LNCaP clone FGC (cell line): ENCODE results near the gene CYP3A7.
"Not testable (repeated sequence)": the region's sequence is repeated elsewhere in the genome, so short reads cannot be mapped to it uniquely, and the experiment has no call there.

ENCODE experiments used
- DNase-seq: peaks from one replicate; pipeline ENCODE4 v3.0.0-alpha.2; 2011; ENCODE audit warnings: low read depth
- H3K4me3 ChIP-seq: 2 replicates; pipeline ENCODE4 v1.5.1; 2011; ENCODE audit warnings: mild to moderate bottlenecking, low read depth, low read length, control low read depth
- TF ChIP-seq, protein P1 (sequence below): IDR thresholded peaks from 2 replicates; pipeline ENCODE4 v1.5.1; 2012; ENCODE audit warnings: mild to moderate bottlenecking; ENCODE audit not compliant: control insufficient read depth, insufficient read depth; ENCODE audit errors: extremely low read depth

Gene CYP3A7

DNA sequence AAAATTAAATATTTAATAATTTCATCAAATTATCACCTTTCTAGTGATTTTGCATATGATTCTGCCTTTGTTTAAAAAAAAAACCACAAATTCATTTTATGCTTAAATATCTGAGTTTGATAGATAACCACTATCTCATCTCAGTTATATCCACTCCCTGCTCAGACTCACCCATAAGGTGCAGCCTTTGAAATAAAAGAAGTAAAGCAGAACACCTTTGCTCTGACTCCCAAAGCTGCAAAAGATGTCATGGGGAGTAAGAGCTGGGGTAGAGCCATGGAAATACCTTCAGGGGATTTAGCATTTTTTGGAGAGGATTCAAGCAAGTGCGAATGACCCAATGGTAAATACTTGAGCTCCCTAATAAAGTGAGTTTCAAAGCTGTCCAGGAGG lies 40.1 kb downstream of the CYP3A7 start:
- no peak for DNase-seq
- TF ChIP-seq, protein P1, sequence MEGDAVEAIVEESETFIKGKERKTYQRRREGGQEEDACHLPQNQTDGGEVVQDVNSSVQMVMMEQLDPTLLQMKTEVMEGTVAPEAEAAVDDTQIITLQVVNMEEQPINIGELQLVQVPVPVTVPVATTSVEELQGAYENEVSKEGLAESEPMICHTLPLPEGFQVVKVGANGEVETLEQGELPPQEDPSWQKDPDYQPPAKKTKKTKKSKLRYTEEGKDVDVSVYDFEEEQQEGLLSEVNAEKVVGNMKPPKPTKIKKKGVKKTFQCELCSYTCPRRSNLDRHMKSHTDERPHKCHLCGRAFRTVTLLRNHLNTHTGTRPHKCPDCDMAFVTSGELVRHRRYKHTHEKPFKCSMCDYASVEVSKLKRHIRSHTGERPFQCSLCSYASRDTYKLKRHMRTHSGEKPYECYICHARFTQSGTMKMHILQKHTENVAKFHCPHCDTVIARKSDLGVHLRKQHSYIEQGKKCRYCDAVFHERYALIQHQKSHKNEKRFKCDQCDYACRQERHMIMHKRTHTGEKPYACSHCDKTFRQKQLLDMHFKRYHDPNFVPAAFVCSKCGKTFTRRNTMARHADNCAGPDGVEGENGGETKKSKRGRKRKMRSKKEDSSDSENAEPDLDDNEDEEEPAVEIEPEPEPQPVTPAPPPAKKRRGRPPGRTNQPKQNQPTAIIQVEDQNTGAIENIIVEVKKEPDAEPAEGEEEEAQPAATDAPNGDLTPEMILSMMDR = no peak
- H3K4me3 ChIP-seq = no peak overlapping the region

DNA sequence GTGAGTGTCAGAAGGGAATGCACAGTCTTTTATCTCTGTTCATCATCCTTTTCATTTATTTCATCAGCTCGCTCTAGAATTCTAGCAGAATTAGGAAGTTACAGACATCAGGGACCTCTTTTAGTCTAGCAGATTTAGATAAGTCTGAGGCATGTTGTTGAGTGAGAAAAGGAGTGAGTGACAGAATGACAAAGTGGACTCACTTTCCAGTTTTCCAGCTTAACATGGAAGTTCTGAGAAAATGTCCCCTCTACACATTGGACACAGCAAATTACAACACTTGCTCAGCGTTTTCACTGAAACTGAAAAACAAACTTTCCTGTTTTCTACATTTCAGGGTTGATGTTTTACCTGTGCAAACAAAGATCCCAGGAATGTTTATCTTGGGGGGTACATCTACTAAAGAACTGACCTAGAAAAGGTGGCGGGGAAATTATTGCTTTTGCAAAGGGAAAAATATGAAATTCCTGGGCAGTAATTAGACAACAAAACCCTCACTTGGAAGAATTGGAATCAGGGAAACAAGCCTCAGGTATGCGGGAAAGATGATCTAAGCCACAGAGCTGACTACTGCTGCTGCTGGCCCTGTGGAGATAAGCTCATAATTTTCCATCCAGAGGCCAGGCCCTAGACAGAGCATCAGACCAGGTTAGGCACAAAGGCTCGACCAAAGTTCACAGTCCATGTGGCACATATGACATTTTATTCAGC lies 40.6 kb downstream of the CYP3A7 start:
- no peak overlapping the region for H3K4me3 ChIP-seq
- DNase-seq = no peak
- TF ChIP-seq, protein P1 = no peak

DNA sequence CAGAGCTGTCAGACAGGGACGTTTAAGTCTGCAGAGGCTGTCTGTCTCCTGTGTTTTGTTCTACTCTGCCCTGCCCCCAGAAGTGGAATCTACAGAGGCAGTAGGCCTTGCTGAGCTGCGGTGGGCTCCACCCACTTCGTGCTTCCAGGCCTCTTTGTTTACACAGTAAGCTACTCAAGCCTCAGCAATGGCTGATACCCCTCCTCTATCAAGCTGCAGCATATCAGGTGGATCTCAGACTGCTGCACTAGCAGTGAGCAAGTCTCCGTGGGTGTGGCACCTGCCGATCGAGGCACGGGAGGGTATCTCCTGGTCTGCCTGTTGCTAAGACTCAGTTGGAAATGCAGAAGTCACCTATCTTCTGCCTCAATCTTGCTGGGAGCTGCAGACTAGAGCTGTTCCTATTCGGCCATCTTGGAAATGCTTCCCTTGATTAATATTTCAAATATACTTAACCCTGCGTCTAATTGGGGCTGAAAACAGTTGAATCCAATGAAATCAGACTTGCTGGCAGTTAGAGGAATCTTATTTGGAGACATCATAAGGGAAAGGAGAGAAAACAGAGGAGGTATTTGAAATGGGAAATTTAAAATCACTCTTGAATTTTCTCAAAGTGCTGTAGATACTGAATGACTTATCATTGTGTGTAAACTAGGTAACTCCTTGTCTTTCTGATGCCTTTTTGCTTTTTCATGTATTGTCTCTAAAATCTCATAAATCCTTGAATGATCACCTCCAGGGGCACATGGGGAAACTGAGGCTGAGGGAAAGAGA lies 41.4 kb downstream of the CYP3A7 start:
- no peak overlapping the region for H3K4me3 ChIP-seq
- DNase-seq = no peak
- TF ChIP-seq, protein P1 = no peak

DNA sequence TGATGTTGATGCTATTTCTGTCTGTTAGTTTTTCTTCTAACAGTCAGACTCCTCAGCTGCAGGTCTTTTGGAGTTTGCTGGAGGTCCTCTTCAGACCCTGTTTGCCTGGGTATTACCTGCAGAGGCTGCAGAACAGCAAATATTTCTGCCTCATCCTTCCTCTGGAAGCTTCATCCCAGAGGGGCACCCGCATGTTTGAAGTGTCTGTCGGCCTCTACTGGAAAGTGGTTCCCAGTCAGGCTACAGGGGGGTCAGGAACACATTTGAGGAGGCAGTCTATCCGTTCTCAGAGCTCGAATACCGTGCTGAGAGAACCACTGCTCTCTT lies 41.9 kb downstream of the CYP3A7 start:
- no peak overlapping the region for H3K4me3 ChIP-seq
- no peak for DNase-seq
- TF ChIP-seq, protein P1 = no peak

DNA sequence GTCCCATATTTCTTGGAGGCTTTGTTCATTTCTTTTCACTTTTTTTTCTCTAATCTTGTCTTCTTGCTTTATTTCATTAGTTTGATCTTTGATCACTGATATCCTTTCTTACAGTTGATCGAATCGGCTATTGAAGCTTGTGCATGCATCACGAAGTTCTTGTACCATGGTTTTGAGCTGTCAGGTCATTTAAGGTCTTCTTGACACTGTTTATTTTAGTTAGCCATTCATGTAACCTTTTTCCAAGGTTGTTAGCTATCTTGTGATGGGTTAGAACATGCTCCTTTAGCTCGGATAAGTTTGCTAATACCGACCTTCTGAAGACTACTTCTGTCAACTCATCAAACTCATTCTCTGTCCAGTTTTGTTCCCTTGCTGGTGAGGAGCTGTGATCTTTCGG lies 42.4 kb downstream of the CYP3A7 start:
- DNase-seq, H3K4me3 ChIP-seq: not testable (repeated sequence)

DNA sequence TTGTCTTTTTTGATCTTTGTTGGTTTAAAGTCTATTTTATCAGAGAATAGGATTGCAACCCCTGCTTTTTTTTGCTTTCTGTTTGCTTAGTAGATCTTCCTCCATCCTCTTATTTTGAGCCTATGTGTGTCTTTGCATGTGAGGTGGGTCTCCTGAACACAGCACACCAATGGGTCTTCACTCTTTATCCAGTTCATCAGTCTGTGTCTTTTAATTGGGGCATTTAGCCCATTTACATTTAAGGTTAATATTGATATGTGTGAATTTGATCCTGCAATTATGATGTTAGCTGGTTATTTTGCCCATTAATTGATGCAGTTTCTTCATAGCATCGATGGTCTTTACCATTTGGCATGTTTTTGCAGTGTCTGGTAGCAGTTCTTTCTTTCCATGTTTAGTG lies 43.3 kb downstream of the CYP3A7 start:
- H3K4me3 ChIP-seq, DNase-seq: not testable (repeated sequence)

DNA sequence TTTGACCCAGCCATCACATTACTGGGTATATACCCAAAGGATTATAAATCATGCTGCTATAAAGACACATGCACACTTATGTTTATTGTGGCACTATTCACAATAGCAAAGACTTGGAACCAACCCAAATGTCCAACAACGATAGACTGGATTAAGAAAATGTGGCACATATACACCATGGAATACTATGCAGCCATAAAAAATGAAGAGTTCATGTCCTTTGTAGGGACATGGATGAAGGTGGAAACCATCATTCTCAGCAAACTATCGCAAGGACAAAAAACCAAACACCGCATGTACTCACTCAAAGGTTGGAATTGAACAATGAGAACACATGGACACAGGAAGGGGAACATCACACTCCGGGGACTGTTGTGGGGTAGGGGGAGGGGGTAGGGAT lies 44.1 kb downstream of the CYP3A7 start:
- H3K4me3 ChIP-seq, DNase-seq: not testable (repeated sequence)

DNA sequence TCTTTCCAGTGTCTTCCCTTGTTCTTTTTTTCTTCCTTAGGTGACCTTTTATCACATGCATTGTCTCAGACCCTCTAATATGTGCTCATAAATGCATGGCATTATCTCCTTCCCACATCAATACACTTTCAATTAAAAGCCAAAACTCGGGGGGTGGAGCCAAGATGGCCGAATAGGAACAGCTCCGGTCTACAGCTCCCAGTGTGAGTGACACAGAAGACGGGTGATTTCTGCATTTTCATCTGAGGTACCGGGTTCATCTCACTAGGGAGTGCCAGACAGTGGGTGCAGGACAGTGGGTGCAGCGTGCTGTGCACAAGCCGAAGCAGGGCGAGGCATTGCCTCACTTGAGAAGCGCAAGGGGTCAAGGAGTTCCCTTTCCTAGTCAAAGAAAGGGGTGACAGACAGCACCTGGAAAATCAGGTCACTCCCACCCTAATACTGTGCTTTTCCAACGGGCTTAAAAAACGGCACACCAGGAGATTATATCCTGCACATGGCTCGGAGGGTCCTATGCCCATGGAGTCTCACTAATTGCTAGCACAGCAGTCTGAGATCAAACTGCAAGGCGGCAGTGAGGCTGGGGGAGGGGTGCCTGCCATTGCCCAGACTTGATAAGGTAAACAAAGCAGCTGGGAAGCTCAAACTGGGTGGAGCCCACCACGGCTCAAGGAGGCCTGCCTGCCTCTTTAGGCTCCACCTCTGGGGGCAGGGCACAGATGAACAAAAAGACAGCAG lies 49.0 kb downstream of the CYP3A7 start:
- not testable (repeated sequence) for H3K4me3 ChIP-seq, DNase-seq
